GM10847 (cell line): Measurements from ENCODE around the gene ATIC.

ENCODE experiments used
- POLR2A ChIP-seq: IDR thresholded peaks from 2 replicates; pipeline ENCODE4 v1.6.1; 2011; ENCODE audit not compliant: insufficient read length; ENCODE audit errors: extremely low read depth

The ATIC gene

GRCh38 chr2:215290980-215291599, 20.8 kb upstream of the ATIC start:
- no peak for TF ChIP-seq POLR2A

GRCh38 chr2:215293879-215294278, 18.0 kb upstream of the ATIC start:
- TF ChIP-seq POLR2A, result no peak

DNA sequence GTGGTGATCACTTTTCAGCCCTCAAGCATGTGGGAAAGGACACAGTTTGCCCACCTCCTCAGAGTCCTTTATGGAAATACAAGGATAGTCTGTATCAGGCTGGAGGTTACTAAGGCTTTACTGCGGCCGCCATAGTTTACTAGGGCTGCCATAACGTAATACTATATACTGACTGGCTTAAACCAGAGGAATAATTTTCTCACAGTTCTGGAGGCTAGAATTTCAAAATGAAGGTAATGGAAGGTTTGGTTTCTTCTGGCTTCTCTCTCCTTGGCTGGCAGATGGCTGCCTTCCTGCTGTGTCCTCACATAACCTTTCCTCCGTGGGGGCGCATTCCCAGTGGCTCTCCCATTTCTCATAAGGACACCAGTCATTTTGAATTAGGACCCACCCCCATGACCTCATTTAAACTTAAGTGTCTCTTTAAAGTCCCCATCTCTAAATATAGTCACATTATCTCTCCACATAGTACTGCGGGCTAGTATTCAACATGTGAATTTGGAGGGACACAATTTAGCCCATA, 12.5 kb upstream of the ATIC start:
- TF ChIP-seq POLR2A, result no peak

GRCh38 chr2:215301994-215302393, 9.9 kb upstream of the ATIC start:
- TF ChIP-seq POLR2A, result no peak

GRCh38 chr2:215313255-215313613, 1.4 kb downstream of the ATIC start:
- no peak for TF ChIP-seq POLR2A

GRCh38 chr2:215314896-215315295, 3.0 kb downstream of the ATIC start:
- TF ChIP-seq POLR2A, result no peak

DNA sequence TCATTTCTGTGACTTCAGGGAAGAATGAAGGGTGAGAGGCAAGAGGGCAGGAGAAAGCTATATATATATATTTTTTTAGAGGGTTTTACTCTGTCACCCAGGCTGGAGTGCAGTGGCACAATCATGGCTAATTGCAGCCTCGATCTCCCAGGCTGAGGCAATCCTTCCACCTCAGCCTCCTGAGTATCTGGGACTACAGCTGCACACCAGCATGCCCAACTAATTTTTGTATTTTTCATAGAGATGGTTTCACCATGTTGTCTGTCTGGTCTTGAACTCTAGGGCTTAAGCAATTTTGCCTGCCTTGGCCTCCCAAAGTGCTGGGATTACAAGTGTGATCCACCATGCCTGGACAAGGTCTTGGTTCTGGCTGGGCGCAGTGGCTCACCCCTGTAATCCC, 3.4 kb downstream of the ATIC start:
- TF ChIP-seq POLR2A, result no peak

- TF ChIP-seq POLR2A, result no peak
Observed at GRCh38 chr2:215316336-215316735, 4.5 kb downstream of the ATIC start.

DNA sequence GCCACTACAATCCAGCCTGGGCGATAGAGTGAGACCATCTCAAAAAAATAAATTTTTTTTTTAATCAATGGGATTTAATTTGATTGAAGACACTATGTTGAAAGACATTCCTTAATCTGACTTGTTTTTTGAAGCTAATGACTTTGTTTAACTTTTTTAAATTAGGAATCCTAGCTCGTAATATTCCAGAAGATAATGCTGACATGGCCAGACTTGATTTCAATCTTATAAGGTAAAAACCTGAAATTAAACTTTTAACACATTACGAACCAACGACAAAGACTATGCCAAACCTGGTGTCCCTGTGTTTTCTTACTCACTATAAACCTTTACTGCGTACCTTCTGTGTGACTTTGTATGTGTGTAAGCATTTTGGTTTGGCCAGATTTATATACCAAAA, 7.6 kb downstream of the ATIC start:
- TF ChIP-seq POLR2A, result no peak

DNA sequence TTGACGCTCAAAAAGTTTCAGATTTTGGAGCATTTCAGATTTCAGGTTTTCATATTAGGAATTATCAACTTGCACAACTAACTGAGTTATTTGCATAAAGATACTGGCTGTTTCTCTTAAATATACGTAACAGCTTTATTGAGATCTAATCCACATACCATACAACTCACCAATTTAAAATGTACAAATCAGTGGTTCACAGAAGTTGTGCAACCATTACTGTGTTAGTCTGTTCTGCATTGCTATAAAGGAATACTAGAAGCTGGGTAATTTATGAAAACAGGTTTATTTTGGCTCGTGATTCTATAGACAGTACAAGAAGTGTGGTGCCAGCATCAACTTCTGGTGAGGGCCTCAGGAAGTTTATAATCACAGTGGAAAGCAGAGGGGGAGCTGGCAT, 8.2 kb downstream of the ATIC start:
- no peak for TF ChIP-seq POLR2A

GRCh38 chr2:215320679-215321078, 8.8 kb downstream of the ATIC start:
- no peak for TF ChIP-seq POLR2A

- no peak for TF ChIP-seq POLR2A
Observed at GRCh38 chr2:215324811-215325210, 13.0 kb downstream of the ATIC start.

DNA sequence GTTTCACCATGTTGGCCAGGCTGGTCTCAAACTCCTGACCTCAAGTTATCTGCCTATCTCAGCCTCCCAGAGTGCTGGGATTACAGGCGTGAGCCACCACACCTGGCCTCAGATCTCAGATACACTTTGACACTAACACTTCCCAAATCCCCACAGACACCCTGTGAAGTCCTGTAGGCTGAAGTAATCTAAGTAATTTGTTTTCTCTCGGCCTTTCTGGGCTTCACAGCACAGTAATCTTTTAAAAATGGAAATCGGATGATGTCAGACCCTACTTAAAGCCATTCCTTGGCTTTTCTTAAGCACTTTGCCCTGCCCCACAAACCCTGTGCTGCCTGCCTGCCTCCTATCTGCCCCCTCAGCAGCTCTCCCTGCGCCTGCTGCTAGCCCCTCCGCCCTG, 16.2 kb downstream of the ATIC start:
- no peak for TF ChIP-seq POLR2A

DNA sequence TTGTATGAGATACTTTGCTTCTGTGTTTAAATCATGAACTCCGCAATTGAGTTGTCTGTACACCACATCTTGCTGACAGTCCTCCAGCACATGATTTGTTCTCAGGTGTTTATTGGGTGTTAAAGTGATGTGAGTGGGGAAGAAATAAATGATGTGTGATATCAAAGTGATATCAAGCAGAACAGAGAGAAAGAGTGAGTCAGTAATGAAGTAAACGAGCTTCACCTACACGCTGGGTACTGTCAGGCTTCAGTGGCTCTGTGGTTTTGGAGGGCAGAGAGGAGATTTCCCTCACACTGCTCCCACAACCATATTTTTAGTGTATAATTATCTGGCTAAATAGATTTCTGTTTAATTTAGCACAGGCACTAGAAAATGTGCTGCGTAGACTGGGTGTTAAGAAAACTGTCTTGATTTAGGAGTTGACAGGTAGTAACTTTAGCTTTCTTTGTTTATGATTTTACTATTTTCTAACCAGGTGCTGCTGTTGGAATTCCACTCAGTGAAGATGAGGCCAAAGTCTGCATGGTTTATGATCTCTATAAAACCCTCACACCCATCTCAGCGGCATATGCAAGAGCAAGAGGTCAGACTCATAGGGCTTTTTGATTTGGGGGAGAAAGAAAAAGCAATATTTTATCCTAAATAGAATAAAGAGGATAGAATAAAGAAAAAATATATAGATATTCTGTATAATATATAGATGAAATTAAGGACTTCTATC, 21.2 kb downstream of the ATIC start:
- no peak for TF ChIP-seq POLR2A

DNA sequence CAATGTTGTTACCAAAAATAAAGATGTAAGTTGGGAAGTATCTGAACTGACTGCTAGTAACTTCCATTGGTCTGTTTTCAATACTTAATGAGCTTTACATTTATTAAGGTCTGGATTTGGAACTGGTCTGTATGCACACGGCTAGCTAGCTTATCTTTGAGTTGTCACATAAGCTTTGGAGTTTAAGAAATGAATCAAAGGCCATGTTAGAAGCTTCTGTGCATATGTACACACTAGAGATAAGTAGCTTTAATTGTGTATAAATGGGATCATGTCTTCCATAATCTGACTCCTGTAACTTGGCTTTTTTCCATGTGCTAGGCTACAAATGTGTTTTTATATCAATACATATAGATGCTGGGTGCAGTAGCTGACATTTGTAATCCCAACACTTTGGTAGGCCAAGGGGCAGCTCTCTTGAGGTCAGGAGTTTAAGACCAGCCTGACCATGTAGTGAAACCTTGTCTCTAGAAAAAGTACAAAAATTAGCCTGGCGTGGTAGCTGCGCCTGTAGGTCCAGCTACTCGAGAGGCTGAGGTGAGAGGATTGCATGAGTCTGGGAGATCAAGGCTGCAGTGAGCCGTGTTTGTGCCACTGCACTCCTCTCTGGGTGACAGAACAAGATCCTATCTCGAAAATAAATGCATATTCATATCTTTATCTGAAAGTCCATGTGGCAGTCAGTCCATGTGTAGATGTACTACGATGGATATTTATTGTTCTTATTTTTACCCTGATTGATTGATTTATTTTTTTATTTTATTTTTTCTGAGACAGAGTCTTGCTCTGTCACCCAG, 27.2 kb downstream of the ATIC start:
- no peak for TF ChIP-seq POLR2A

DNA sequence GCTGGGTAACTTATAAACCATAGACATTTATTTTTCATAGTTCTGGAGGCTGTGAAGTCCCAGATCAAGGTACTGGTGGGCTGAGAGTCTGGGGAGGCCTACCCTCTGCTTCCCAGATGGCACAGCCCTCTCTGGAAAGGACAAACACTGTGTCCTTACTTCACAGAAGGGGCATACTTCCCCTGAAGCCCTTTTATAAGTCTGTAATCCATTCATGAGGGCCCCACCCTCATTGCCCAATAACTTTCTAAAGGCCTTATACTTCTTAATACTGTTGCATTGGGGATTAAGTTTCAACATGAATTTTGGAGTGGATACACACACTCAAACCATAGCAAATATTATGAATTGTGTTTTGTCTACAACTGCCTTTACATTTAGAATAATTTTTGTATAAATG, 36.0 kb downstream of the ATIC start:
- TF ChIP-seq POLR2A, result no peak
